Measurements from ENCODE around the gene TSPYL1. TPM values are rescaled to one million over a fixed set of nuclear protein-coding genes. Genes with fewer than 3 reads are reported as not detected.
A peak's percentile ranks its signal among the peaks of the same experiment; 100 is the strongest.

The TSPYL1 gene
- total and polyA plus RNA-seq, 2 experiments from 2014 or later, result 71.5 to 89.1 TPM

DNA sequence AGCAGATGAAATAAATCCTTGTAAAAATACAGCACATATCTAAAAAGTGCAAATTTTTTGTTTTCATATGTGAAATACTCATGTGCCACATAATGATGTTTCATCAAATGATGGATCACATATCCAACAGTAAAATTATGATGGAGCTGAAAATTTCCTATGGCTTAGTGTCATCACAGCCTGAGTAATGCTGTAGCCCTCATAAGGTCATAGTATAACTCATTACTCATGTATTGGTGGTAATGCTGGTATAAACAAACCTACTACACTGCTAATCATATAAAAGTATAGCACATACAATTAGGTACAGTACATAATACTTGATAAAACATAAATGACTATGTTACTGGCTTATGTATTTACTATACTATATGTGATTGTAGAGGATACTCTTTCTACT, 12.9 kb downstream of the TSPYL1 start:
- H3K4me1 ChIP-seq (ENCODE audit: insufficient read depth), result peaks cover 30% of the 10 kb centered on the region
- DNase-seq, result peak; percentile 76
- H3K9me3 ChIP-seq (ENCODE audit: low read depth), result no peaks in the 10 kb centered on the region
- no peak overlapping the region for H3K9ac ChIP-seq
- no peak for TF ChIP-seq EZH2phosphoT487 (IDR thresholded peaks at IDR 0.05; ENCODE audit: insufficient read depth, low read depth)
- H3K9me2 ChIP-seq (ENCODE audit: insufficient read depth), result no peaks in the 10 kb centered on the region
- H4K20me1 ChIP-seq (ENCODE audit: insufficient read depth), result no peaks in the 10 kb centered on the region
- H3K4me2 ChIP-seq (ENCODE audit: unreplicated experiment), result peak overlapping the region; percentile 32
- no peak overlapping the region for H2AFZ ChIP-seq
- peaks cover 15% of the 10 kb centered on the region; the same call in 1 of the 2 replicates for H3F3A ChIP-seq (ENCODE audit: insufficient read depth)
- H3K79me2 ChIP-seq (ENCODE audit: insufficient read depth), result no peaks in the 10 kb centered on the region
- peak overlapping the region; percentile 50 for H3K27ac ChIP-seq
- in situ Hi-C loops (cut with MboI), result loop anchor here (10.0 kb wide), 1 partner anchor 268 kb away; no protein-coding TSS in a partner anchor
- no peak overlapping the region for H3K4me3 ChIP-seq
- no peaks in the 10 kb centered on the region for H3K27me3 ChIP-seq (replicated peaks; ENCODE audit: insufficient read depth)
- no peaks in the 10 kb centered on the region for H3K36me3 ChIP-seq (ENCODE audit: low read depth)

DNA sequence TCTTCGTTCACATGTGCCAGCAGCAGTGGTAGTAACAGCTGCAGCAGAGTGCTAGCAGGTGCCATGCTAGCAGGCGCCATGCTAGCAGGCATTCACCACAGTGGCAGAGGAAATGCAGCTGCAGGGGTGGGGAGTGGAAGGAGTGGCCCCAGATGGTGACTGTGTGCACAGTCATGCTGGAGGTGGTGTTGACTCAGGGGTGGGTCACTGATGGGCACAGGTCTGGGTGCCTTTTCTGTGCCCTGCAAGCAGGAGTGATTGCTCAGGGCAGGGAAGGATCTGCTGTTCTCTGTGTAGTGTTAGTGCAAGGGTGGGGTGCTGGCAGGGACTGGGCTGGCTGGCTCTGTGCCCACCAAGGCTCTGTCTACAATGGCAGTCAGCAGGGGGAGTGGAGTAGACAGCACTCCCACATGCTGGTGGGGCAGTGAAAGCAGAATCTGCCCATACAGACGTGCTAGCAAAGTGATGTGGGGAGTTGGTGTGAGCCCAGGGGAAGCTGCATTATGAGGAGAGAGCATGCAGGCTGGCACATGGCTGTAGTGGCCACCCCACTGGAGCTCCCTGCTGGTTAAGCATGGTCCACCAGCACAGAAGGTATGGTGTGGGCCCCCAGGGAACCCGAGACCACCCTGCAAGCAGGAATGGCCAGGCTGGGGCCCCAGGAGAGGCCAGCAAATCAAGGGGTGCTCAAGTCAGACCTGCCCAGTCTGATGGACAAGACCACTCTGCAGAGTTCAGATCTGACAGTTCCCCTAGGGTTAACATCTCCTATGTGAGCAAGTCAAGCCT, 14.5 kb downstream of the TSPYL1 start:
- in situ Hi-C loops (cut with MboI), result loop anchor here (10.0 kb wide), 1 partner anchor 270 kb away; no protein-coding TSS in a partner anchor
- H3K79me2 ChIP-seq (ENCODE audit: insufficient read depth), result no peaks in the 10 kb centered on the region
- H3K9ac ChIP-seq, result no peak overlapping the region
- H3K4me2 ChIP-seq (ENCODE audit: unreplicated experiment), result no peak overlapping the region
- peak; percentile 60 for DNase-seq
- no peaks in the 10 kb centered on the region for H3K27me3 ChIP-seq (replicated peaks; ENCODE audit: insufficient read depth)
- no peaks in the 10 kb centered on the region for H3K9me3 ChIP-seq (ENCODE audit: low read depth)
- WGBS, 2 experiments (ENCODE audit: low coverage in 1 of 2, low lambda C conversion rate in 2 of 2, missing lambda C conversion rate in 2 of 2), result 81 to 90% methylated on average over 3 to 4 of the region's 4 CpGs
- peaks cover 15% of the 10 kb centered on the region; the same call in 1 of the 2 replicates for H3F3A ChIP-seq (ENCODE audit: insufficient read depth)
- no peak overlapping the region for H3K4me3 ChIP-seq
- H3K9me2 ChIP-seq (ENCODE audit: insufficient read depth), result no peaks in the 10 kb centered on the region
- H2AFZ ChIP-seq, result no peak overlapping the region
- no peaks in the 10 kb centered on the region for H4K20me1 ChIP-seq (ENCODE audit: insufficient read depth)
- H3K36me3 ChIP-seq (ENCODE audit: low read depth), result no peaks in the 10 kb centered on the region
- H3K4me1 ChIP-seq (ENCODE audit: insufficient read depth), result peaks cover 30% of the 10 kb centered on the region
- no peak for TF ChIP-seq EZH2 (IDR thresholded peaks at IDR 0.05; ENCODE audit: insufficient read depth, poor library complexity, severe bottlenecking)
- TF ChIP-seq EZH2phosphoT487 (IDR thresholded peaks at IDR 0.05; ENCODE audit: insufficient read depth, low read depth), result no peak
- no peak overlapping the region for H3K27ac ChIP-seq

DNA sequence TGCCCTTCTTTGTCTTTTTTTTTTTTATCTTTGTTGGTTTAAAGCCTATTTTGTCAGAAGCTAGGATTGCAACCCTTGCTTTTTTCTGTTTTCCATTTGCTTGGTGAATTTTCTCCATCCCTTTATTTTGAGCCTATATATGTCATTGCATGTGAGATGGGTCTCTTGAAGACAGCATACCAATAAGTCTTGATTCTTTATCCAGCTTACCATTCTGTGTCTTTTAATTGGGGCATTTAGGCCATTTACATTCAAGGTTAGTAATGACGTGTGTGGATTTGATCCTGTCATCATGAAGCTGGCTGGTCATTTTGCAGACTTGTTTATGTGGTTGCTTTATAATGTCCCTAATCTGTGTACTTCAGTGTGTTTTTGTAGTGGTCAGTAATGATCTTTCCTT, 16.4 kb downstream of the TSPYL1 start:
- 95 to 97% methylated on average over 1 of the region's 1 CpG for WGBS, 2 experiments (ENCODE audit: low coverage in 1 of 2, low lambda C conversion rate in 2 of 2, missing lambda C conversion rate in 2 of 2)
- in situ Hi-C loops (cut with MboI), result loop anchor here (10.0 kb wide), 1 partner anchor 271 kb away; no protein-coding TSS in a partner anchor
- H3K27me3 ChIP-seq (replicated peaks; ENCODE audit: insufficient read depth), result no peaks in the 10 kb centered on the region

DNA sequence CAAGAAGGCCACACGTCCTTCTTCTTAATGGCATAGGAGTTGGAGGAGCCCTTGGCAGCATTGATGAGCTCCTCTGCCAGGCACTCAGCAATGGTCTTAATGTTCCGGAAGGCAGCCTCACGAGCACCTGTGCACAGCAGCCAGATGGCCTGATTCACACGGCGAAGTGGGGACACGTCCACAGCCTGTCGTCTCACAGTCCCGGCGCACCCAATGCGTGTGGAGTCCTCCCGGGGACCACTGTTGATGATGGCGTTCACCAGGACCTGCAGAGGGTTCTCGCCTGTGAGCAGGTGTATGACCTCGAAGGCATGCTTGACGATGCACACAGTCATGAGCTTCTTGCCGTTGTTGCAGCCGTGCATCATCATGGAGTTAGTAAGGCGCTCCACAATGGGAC, 21.2 kb downstream of the TSPYL1 start:
- no peak overlapping the region for H3K4me2 ChIP-seq (ENCODE audit: unreplicated experiment)
- H3K9ac ChIP-seq, result no peak overlapping the region
- H3K9me2 ChIP-seq (ENCODE audit: insufficient read depth), result no peaks in the 10 kb centered on the region
- no peaks in the 10 kb centered on the region for H3K9me3 ChIP-seq (ENCODE audit: low read depth)
- H3F3A ChIP-seq (ENCODE audit: insufficient read depth), result peaks cover 8% of the 10 kb centered on the region; the same call in 1 of the 2 replicates
- H3K79me2 ChIP-seq (ENCODE audit: insufficient read depth), result peaks cover 20% of the 10 kb centered on the region
- H3K27me3 ChIP-seq (replicated peaks; ENCODE audit: insufficient read depth), result no peaks in the 10 kb centered on the region
- H3K27ac ChIP-seq, result no peak overlapping the region
- no peak for TF ChIP-seq EZH2phosphoT487 (IDR thresholded peaks at IDR 0.05; ENCODE audit: insufficient read depth, low read depth)
- no peak for TF ChIP-seq EZH2 (IDR thresholded peaks at IDR 0.05; ENCODE audit: insufficient read depth, poor library complexity, severe bottlenecking)
- no peak overlapping the region for H2AFZ ChIP-seq
- no peaks in the 10 kb centered on the region for H4K20me1 ChIP-seq (ENCODE audit: insufficient read depth)
- peaks cover 14% of the 10 kb centered on the region for H3K4me1 ChIP-seq (ENCODE audit: insufficient read depth)
- no peak for DNase-seq
- H3K36me3 ChIP-seq (ENCODE audit: low read depth), result no peaks in the 10 kb centered on the region
- H3K4me3 ChIP-seq, result no peak overlapping the region
- 92 to 98% methylated on average over 18 of the region's 18 CpGs for WGBS, 2 experiments (ENCODE audit: low coverage in 1 of 2, low lambda C conversion rate in 2 of 2, missing lambda C conversion rate in 2 of 2)
- in situ Hi-C loops (cut with MboI), result no loop called here

More for the DNA sequence above, 16.4 kb downstream of the TSPYL1 start:
- no peak overlapping the region for H3K9ac ChIP-seq
- peaks cover 7% of the 10 kb centered on the region; the same call in 1 of the 2 replicates for H3F3A ChIP-seq (ENCODE audit: insufficient read depth)
- H3K4me3 ChIP-seq, result no peak overlapping the region
- H4K20me1 ChIP-seq (ENCODE audit: insufficient read depth), result no peaks in the 10 kb centered on the region
- H3K4me1 ChIP-seq (ENCODE audit: insufficient read depth), result peaks cover 28% of the 10 kb centered on the region
- H2AFZ ChIP-seq, result no peak overlapping the region
- H3K27ac ChIP-seq, result no peak overlapping the region
- H3K9me3 ChIP-seq (ENCODE audit: low read depth), result no peaks in the 10 kb centered on the region
- H3K79me2 ChIP-seq (ENCODE audit: insufficient read depth), result no peaks in the 10 kb centered on the region
- no peaks in the 10 kb centered on the region for H3K9me2 ChIP-seq (ENCODE audit: insufficient read depth)
- TF ChIP-seq EZH2phosphoT487 (IDR thresholded peaks at IDR 0.05; ENCODE audit: insufficient read depth, low read depth), result no peak
- TF ChIP-seq EZH2 (IDR thresholded peaks at IDR 0.05; ENCODE audit: insufficient read depth, poor library complexity, severe bottlenecking), result no peak
- H3K4me2 ChIP-seq (ENCODE audit: unreplicated experiment), result no peak overlapping the region
- H3K36me3 ChIP-seq (ENCODE audit: low read depth), result no peaks in the 10 kb centered on the region
- DNase-seq, result no peak
